Gastroesophageal sphincter (tissue), 4 donors: ENCODE data around the gene RAB35. TPM values are rescaled to one million over a fixed set of nuclear protein-coding genes. Genes with fewer than 3 reads are reported as not detected.

Source experiments
- ATAC-seq: fragments of 150-250 bp; one replicate; pipeline ENCODE4 v1.9.1; 2016; ENCODE audit warnings: mild to moderate bottlenecking, moderate library complexity
- H3K27ac ChIP-seq, 4 donors: fragments of 200-600 bp; sonication (generic) in 3 of 4; 1 replicate in 3 of 4; 2 replicates in 1 of 4; pipeline ENCODE4 v1.5.1; 2016 to 2019
- H3K27me3 ChIP-seq: fragments of 200-600 bp; sonication (generic); one replicate; pipeline ENCODE4 v1.5.1; 2019
- H3K36me3 ChIP-seq, 2 donors: fragments of 200-600 bp; sonication (generic); one replicate each; pipeline ENCODE4 v1.5.1; 2019; ENCODE audit warnings: control low read depth in 1 of 2
- H3K4me1 ChIP-seq, 3 donors: fragments of 200-600 bp; sonication (generic); 1 replicate in 2 of 3; 2 replicates in 1 of 3; pipeline ENCODE4 v1.5.1; 2016 to 2019; ENCODE audit warnings: control low read depth in 2 of 3
- H3K4me3 ChIP-seq, 2 donors: fragments of 200-600 bp; sonication (generic); one replicate each; pipeline ENCODE4 v1.5.1; 2019; ENCODE audit warnings: mild to moderate bottlenecking in 1 of 2, moderate library complexity in 1 of 2
- H3K9me3 ChIP-seq, 3 donors: fragments of 200-600 bp; sonication (generic); one replicate each; pipeline ENCODE4 v1.5.1; 2017 to 2019; ENCODE audit warnings: control low read depth in 2 of 3
- EP300 ChIP-seq: sonication (generic); formaldehyde crosslinking; IDR thresholded peaks from one replicate; pipeline ENCODE4 v1.6.1; 2017; ENCODE audit warnings: antibody characterized with exemption, mild to moderate bottlenecking
- POLR2A ChIP-seq, 2 donors: fragments of 450-650 bp; IDR thresholded peaks; one replicate each; pipeline ENCODE4 v1.6.1; 2017; ENCODE audit warnings: antibody characterized with exemption in 2 of 2, mild to moderate bottlenecking in 2 of 2, moderate library complexity in 1 of 2
- POLR2AphosphoS5 ChIP-seq: sonication (generic); formaldehyde crosslinking; IDR thresholded peaks from one replicate; pipeline ENCODE4 v1.6.1; 2017; ENCODE audit warnings: antibody characterized with exemption
- WGBS, 2 donors: methylation state at CpG; one replicate each; pipeline ENCODE4 v1.1.5; 2018; ENCODE audit warnings: low coverage in 1 of 2; 5-methylcytosine and 5-hydroxymethylcytosine counted together
- total RNA-seq, 4 donors: library from RNA; depleted of rRNA; stranded (reverse); fragments of >200 nt; gene quantifications; one replicate each; pipeline ENCODE4 v1.1.0, GENCODE V29; 2016
- TF ChIP-seq, protein P1 (sequence below), 4 experiments: fragments of 200-600 bp in 2 of 4; fragments of 450-650 bp in 2 of 4; sonication (generic) in 1 of 4; IDR thresholded peaks; one replicate each; pipeline ENCODE4 v1.5.1; 2017 to 2019; ENCODE audit warnings: antibody characterized with exemption in 4 of 4, mild to moderate bottlenecking in 2 of 4, moderate library complexity in 2 of 4

The RAB35 gene
- total RNA-seq, 4 donors from 2014 or later = 37.5 to 42.3 (median 41.7) TPM

DNA sequence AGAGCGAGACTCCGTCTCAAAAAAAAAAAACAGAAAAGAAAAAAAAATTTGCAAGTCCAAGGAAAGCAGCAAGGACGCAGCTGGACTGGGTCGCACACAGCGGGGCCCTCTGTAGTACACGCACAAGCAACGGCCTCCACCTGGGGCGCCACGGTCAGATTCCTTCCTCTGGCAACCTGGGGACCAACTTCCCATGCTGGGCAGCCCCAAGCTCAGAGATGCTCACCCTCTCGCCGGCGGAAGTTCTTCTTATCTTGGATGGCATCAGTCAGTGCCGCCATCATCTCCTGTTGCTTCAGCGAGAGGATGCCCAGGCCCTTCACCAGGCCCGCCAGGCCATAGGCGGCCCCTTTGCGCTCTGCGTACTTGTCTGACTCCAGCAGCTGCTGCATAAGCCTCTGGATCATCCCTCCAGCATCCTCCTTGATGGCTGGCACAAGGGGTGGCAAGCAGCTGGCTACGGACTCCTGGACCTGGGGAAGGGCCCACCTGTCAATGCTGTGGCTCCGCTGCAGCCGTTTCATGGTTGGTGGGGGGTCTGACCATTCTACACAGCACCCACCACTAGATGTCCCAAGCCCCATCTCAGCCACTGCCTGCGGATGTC is 34.5 kb upstream of the RAB35 start:
- no peak for ATAC-seq
- no peak overlapping the region for H3K27ac ChIP-seq
- no peak overlapping the region for H3K4me3 ChIP-seq
- no peaks in the 10 kb centered on the region for H3K4me1 ChIP-seq
- H3K9me3 ChIP-seq = no peaks in the 10 kb centered on the region
- no peaks in the 10 kb centered on the region for H3K27me3 ChIP-seq
- 90 to 94% methylated on average over 2 to 16 of the region's 22 CpGs for WGBS, 2 donors
- TF ChIP-seq POLR2AphosphoS5 = no peak
- TF ChIP-seq, protein P1, sequence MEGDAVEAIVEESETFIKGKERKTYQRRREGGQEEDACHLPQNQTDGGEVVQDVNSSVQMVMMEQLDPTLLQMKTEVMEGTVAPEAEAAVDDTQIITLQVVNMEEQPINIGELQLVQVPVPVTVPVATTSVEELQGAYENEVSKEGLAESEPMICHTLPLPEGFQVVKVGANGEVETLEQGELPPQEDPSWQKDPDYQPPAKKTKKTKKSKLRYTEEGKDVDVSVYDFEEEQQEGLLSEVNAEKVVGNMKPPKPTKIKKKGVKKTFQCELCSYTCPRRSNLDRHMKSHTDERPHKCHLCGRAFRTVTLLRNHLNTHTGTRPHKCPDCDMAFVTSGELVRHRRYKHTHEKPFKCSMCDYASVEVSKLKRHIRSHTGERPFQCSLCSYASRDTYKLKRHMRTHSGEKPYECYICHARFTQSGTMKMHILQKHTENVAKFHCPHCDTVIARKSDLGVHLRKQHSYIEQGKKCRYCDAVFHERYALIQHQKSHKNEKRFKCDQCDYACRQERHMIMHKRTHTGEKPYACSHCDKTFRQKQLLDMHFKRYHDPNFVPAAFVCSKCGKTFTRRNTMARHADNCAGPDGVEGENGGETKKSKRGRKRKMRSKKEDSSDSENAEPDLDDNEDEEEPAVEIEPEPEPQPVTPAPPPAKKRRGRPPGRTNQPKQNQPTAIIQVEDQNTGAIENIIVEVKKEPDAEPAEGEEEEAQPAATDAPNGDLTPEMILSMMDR (IDR thresholded peaks at IDR 0.05) = no peak
- no peak for TF ChIP-seq EP300
- TF ChIP-seq POLR2A (IDR thresholded peaks at IDR 0.05) = no peak
- peaks cover 3 to 100% of the 10 kb centered on the region in 2 donors for H3K36me3 ChIP-seq

- no peak for ATAC-seq
- Histone ChIP-seq H3K27me3 (no peaks in the 10 kb centered on the region), H3K4me3 (no peak overlapping the region), H3K36me3 (peaks cover under 1 to 100% of the 10 kb centered on the region in 2 donors), H3K4me1 (no peaks in the 10 kb centered on the region), H3K27ac (no peak overlapping the region), H3K9me3 (no peaks in the 10 kb centered on the region)
- WGBS, 2 donors = no CpG with 5 or more reads among the region's 11 CpGs
- TF ChIP-seq POLR2AphosphoS5 (no peak), EP300 (no peak), POLR2A (IDR thresholded peaks at IDR 0.05) (no peak)
- TF ChIP-seq, protein P1 (IDR thresholded peaks at IDR 0.05) = no peak
Observed at GRCh38 chr12:120148011-120148410, 31.5 kb upstream of the RAB35 start.

- Histone ChIP-seq H3K27me3 (no peaks in the 10 kb centered on the region), H3K4me3 (no peak overlapping the region), H3K36me3 (peaks cover 0 to 100% of the 10 kb centered on the region in 2 donors), H3K4me1 (no peaks in the 10 kb centered on the region), H3K9me3 (no peaks in the 10 kb centered on the region), H3K27ac (no peak overlapping the region)
- ATAC-seq = no peak
- 100% methylated on average over 1 of the region's 8 CpGs; no CpG with 5 or more reads in 1 of the 2 donors for WGBS, 2 donors
- no peak for TF ChIP-seq POLR2A (IDR thresholded peaks at IDR 0.05)
- no peak for TF ChIP-seq POLR2AphosphoS5
- TF ChIP-seq, protein P1 (IDR thresholded peaks at IDR 0.05) = no peak
- TF ChIP-seq EP300 = no peak
Observed at GRCh38 chr12:120145164-120145563, 28.6 kb upstream of the RAB35 start.

DNA sequence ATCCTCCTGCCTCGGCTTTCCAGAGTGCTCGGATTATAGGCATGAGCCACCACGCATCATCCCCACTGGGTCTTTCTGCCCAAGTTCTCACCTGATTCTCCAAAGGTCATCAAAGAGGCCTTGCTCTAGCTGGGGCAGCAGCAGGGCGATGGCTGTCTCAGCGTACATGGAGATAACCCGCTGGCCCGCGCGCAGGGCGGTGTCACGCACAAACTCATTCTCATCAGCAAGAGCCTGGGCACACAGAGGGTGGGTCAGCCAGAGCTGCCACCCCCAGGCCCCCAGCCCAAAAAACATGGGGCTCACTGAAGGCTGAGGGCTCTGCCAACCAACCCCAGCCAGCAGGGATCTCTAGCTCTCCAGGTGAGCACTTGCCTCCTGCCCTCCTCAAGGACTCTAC is 27.7 kb upstream of the RAB35 start:
- H3K4me3 ChIP-seq = no peak overlapping the region
- TF ChIP-seq, protein P1 (IDR thresholded peaks at IDR 0.05) = no peak
- TF ChIP-seq EP300 = no peak
- no peak for TF ChIP-seq POLR2A (IDR thresholded peaks at IDR 0.05)
- H3K36me3 ChIP-seq = peaks cover 0 to 100% of the 10 kb centered on the region in 2 donors
- no peak overlapping the region for H3K27ac ChIP-seq
- H3K9me3 ChIP-seq = no peaks in the 10 kb centered on the region
- no peaks in the 10 kb centered on the region for H3K4me1 ChIP-seq
- no peak for ATAC-seq
- WGBS, 2 donors = no CpG with 5 or more reads among the region's 11 CpGs
- H3K27me3 ChIP-seq = no peaks in the 10 kb centered on the region

DNA sequence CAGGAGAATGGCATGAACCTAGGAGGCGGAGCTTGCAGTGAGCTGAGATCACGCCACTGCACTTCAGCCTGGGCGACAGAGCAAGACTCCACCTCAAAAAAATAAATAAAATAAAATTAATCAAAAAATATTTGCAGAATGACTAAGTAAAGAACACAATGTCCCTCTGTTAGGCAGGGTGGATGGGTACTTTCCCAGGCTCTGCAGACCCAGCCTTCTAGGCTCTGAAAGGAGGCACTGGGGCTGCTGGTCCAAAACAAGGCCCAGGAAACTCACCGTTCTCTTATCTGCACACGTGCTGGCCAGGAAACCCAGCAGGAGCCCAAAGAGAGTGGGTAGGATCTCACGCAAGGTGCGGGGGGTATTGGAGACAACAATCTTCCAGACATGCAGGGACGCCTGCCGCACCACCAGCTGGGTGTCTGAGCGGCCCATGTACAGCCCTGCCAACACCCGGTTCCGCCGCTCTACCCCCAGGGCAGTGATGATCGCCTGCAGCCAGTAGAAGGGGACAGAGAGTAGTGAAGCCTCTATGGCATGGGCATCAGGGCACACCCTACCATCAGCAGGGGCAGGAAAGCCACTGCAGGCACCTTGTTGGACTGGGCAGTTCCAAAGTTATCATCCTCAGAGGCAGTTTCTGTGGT is 25.8 kb upstream of the RAB35 start:
- H3K36me3 ChIP-seq = peaks cover 0 to 100% of the 10 kb centered on the region in 2 donors
- 92 to 100% methylated on average over 3 to 7 of the region's 14 CpGs for WGBS, 2 donors

More for the DNA sequence above, 25.8 kb upstream of the RAB35 start:
- no peak for ATAC-seq
- TF ChIP-seq POLR2A (IDR thresholded peaks at IDR 0.05) = no peak
- TF ChIP-seq, protein P1 (IDR thresholded peaks at IDR 0.05) = no peak
- no peak for TF ChIP-seq EP300
- TF ChIP-seq POLR2AphosphoS5 = no peak
- Histone ChIP-seq H3K4me3 (no peak overlapping the region), H3K27me3 (no peaks in the 10 kb centered on the region), H3K27ac (no peak overlapping the region), H3K9me3 (no peaks in the 10 kb centered on the region), H3K4me1 (no peaks in the 10 kb centered on the region)
